NCI-H748 treated with DMSO at 0.1 percent for 48 hours (cell line): ENCODE measurements around the gene C6orf62.
"Not testable (repeated sequence)": the region's sequence is repeated elsewhere in the genome, so short reads cannot be mapped to it uniquely, and the experiment has no call there.

Experiments used
- DNase-seq: peaks from one replicate; lab custom pipeline; 2025; lab: John Stamatoyannopoulos, UW

Gene C6orf62

GRCh38 chr6:24696097-24696496, 22.9 kb downstream of the C6orf62 start:
- no peak for DNase-seq

GRCh38 chr6:24695635-24696034, 23.3 kb downstream of the C6orf62 start:
- peak; percentile 67 for DNase-seq

DNA sequence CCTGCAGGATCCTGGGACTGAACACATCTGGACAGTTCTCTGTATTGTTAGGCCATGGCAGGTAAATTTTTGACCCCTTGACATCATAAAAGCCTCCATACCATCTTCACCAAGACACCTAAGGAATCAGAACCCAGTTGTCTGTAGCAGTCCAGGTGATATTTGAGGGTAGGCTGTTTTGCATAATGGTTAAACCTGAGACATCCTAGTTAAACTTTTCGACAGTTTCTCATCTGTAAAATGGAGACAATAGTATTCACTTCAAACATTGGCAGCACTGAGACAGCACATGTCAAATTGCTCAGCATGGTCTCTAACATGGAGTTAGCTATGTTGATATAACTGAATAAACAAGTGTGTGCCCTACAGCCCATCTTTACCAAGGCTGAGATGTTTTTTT, 24.8 kb downstream of the C6orf62 start:
- DNase-seq: no peak

DNA sequence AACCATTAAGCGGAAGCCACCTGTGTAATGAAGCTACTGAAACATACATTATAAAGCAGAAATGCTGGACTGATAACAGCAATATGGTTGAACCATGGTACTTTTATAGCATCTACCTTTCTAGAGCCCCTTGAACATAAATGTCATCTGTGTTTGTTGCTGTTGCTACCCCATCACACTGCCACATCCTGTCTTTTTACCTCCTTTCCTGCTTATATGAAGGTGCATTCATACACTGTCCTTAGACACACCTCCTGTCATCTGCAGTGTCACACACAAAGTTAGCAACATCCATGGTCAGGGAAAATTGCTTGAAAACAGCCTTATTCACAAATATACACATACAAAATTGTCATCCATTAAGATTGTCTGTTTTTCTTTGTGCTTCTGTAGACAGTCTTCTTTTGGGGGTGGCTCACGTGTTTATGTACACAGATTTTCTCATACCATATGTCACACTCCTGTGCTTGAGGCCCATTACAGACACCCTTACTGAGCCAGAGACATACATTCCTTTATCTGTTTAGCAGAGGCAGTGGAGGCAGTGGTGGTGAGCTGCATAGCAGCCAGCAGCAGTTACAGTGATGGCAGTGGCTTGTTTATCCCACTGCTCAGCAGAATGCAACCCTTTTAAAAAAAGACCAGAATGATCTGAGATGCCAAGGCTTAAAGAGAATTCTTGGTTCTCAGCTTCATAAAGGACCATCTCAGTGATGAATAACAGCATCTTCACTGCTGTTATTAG, 25.9 kb downstream of the C6orf62 start:
- DNase-seq: no peak

DNA sequence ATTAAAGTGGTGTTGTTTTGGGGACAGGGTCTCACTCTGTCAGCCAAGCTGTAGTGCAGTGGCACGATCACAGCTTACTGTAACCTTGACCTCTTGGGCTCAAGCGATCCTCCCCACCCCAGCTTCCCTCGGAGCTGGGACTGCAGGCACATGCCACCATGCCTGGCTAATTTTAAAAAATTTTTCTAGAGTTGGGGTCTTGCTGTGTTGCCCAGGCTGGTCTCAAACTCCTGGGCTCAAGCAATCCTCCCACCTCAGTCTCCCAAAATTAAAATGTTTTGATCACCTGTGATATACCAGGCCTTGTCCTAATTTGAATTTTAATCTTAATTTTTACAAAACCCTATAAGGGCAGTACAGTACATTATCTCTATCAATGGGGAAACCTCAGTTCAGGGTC, 26.5 kb downstream of the C6orf62 start:
- no peak for DNase-seq

DNA sequence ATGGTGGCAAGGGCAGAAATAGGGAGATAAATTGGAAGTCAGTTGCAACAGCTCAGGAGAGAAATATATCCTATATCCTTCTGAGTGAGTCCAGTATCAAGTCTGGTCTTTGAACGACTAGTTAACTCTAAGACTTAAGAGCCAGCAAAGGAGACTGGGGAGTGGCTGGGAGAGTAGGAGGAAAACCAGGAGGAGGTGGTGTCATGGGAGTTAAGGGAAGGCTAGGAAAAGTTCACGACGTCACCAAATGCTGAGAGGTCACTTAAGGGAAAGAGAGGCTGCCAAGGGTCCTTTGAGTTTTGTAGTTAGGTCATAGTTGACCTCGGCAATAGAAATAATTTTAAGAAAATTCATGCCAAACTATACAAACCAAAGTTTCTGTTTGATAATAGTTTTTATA, 27.0 kb downstream of the C6orf62 start:
- DNase-seq: no peak

DNA sequence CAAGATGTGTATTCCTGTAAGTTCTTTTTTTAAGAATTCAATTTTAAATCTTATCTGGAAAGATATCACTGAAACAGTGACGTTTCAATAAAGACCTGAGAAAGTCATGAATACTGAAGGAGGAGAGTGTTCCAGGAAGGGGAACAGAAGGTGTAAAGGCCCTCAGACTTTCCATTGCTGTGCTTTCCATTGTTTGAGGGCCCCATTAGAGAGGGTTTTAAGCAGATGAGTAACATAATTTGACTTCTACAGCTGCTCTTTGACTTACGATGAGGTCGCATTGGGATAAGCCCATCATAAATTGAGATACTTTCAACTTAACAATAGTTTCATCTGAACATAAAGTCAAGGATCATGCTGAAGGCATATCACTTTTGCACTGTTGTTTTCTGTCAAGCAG, 27.4 kb downstream of the C6orf62 start:
- no peak for DNase-seq

DNA sequence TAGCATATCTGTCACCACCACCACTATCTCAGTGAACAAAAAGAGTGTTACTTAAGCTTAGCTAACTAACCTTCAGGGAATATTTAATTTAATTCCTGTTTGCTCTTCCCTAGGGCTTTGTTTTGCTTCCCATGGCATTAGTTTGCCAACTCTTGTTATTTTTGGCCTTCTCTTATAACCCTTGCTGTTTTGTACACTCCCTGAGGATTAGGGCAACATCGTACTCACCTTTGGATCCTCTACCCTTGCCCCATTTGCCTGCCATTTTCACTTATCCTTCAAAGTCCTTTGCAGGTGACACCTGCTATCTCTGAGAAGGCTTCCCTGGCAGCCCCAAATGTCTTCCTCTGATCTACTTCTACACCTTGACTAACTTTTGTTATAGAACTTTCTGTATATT, 28.4 kb downstream of the C6orf62 start:
- no peak for DNase-seq

DNA sequence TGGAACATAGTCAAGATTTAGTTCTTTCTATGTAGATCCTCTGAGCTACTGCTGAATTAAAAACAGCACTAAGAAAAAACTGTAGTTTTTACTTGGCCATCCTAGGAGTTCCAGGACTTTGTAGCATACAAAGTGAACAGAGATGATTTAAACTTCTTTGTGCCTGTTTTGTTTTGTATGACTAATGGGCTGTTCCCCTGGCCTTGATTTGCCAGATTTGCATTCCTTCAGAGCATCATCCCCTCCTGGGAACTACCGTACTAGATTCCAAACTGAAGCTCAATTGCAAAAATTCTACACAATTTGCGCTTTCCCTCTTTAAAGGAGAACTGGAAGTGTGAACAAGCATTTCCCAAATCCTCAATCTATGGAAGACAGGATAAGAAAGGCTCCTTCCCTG, 29.0 kb downstream of the C6orf62 start:
- no peak for DNase-seq

GRCh38 chr6:24686946-24687345, 32.0 kb downstream of the C6orf62 start:
- no peak for DNase-seq

DNA sequence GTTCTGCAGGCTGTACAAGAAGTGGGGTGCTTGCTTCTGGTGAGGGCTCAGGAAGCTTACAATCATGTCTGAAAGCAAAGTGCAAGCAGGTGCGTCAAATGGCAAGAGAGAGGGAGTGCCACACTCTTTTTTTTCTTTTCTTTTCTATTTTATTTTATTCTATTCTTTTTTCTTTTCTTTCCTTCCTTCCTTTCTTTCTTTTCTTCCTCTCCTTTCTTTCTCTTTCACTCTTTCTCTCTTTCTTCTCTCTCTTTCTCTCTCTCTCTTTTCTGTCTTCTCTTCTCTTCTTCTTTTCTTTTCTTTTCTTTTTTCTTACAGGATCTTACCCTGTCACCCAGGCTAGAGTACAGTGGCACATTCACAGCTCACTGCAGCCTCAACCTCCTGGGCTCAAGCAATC, 32.5 kb downstream of the C6orf62 start:
- DNase-seq: no peak

- no peak for DNase-seq
Observed at GRCh38 chr6:24683297-24684296, 35.4 kb downstream of the C6orf62 start.

- DNase-seq: no peak
Observed at GRCh38 chr6:24680582-24680981, 38.4 kb downstream of the C6orf62 start.

- DNase-seq: not testable (repeated sequence)
Observed at GRCh38 chr6:24678792-24679352, 40.1 kb downstream of the C6orf62 start.

DNA sequence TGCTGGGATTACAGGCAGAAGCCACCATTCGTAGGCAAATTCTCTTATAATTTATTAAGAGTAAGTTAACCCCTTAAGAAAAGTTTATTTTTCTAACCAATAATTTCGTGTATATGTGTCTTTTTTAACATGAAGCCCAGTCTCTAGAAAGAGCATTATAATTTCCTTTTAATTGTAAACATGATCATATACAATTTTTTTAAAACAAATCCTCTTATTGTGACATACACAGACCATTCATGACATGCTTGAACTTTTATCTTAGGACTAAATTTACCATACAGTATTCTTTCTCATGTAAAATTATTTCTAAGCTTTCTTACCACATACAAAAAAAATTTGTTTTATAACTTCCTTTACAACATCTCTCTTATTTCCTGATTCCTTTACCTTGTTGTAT, 45.3 kb downstream of the C6orf62 start:
- DNase-seq: no peak

DNA sequence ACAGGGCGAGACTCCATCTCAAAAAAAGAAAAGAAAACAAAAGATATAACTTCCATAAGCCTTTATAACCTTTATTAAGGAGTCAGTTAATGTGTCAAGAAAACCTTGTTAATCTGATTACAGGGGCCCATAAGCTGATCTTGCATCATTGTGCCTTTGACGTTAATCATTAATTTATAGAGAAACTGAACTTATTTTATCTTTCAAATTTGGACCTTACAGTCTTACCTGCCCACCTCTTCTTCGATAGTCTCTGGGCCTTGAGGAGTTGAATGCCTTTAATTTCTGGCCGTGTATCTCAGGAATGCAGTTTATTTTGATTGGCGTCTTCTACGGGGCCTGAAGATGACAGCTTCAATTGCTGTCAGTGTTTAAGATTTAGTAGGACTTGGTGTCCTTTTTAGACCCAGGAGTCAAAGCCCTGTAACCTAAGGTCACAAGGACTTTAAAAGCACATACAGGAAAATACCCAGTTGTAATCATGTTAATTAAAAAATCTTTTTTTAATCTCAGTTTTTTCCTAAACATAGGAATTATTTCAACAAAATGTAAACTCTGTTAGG, 46.3 kb downstream of the C6orf62 start:
- DNase-seq: no peak

GRCh38 chr6:24671077-24671476, 47.9 kb downstream of the C6orf62 start:
- DNase-seq: not testable (repeated sequence)

- not testable (repeated sequence) for DNase-seq
Observed at GRCh38 chr6:24670492-24670891, 48.5 kb downstream of the C6orf62 start.

- no peak for DNase-seq
Observed at GRCh38 chr6:24668997-24669361, 50.0 kb downstream of the C6orf62 start.

DNA sequence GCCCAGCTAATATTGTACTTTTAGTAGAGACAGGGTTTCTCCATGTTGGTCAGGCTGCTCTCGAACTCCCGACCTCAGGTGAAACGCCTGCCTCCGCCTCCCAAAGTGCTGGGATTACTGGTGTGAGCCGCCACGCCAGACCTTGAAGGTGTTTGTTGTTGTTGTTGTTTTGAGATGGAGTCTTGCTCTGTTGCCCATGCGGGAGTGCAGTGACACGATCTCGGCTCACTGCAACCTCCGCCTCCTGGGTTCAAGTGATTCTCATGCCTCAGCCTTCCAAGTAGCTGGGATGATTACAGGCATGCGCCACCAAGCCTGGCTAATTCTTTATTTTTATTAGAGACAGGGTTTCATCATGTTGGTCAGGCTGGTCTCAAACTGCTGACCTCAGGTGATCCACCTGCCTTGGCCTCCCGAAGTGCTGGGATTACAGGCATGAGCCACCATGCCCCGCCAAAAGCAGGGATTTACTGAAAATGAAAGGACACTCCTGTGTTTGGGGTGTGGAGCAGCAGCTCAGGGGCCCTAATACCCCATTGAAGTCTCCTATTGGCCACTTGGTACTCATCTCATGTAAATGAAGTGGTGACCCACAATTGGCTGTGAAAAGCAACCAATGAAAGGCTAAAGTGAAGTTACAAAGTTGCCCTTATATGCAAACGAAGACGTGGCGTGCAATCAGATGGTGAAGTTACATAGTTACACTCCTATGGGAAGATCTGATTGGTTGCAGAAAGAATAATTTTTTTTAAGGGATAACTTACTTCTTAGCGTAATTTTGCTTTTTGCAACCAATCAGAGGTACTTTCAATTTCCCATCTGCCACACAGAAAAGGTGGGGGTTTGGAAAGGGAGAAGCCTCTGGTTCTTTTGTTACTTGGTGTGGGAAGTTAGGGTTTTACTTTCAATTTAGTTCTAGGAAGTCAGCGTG, 50.6 kb downstream of the C6orf62 start:
- DNase-seq: not testable (repeated sequence)

DNA sequence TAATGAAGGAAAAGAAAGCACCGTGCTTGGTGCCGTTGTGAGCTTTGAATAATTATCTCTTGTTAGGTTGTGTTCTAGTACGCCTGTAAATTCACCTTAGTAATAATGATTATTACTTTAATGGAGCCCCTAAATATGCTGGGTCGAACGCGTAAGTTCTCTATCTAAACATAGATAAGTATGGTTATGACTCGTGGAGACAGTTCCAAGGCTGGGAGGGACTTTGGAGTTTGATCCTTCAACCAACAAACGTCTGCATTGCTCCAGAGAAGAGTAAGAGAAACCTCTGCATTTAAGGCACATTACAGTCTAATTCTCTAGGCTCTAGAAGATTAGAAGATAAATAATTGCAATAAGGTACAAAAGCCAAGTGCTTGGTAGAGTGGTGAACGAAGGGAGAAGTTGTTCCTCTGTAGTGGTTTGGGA, 51.6 kb downstream of the C6orf62 start:
- DNase-seq: no peak
